A549 (cell line): ENCODE measurements around the gene CAMP.

Experiments
- CHD2 ChIP-seq: fragments of 150-350 bp; IDR thresholded peaks from 2 replicates; pipeline ENCODE4 v1.6.1; 2014; ENCODE audit warnings: low read length; ENCODE audit not compliant: partially characterized antibody
- CTCF ChIP-seq: fragments of >200 bp; sonication (Bioruptor Twin); formaldehyde crosslinking; IDR thresholded peaks from 3 replicates; pipeline ENCODE4 v1.5.1; 2016
- EP300 ChIP-seq, 2 experiments: fragments of >200 bp; sonication (Bioruptor Twin); formaldehyde crosslinking; IDR thresholded peaks; 2 replicates in 1 of 2; 3 replicates in 1 of 2; pipeline ENCODE4 v1.6.1; 2016 to 2017
- HES2 ChIP-seq: fragments of >200 bp; sonication (Bioruptor Twin); formaldehyde crosslinking; IDR thresholded peaks from 2 replicates; pipeline ENCODE4 v1.6.1; 2016
- MAFK ChIP-seq: fragments of 450-650 bp; IDR thresholded peaks from 2 replicates; pipeline ENCODE4 v1.6.1; 2014; ENCODE audit not compliant: partially characterized antibody
- RAD21 ChIP-seq, 2 experiments: fragments of >200 bp in 1 of 2; sonication (Bioruptor Twin) in 1 of 2; formaldehyde crosslinking in 1 of 2; IDR thresholded peaks in 1 of 2; conservative IDR thresholded peaks in 1 of 2; 2 replicates in 1 of 2; 3 replicates in 1 of 2; pipeline ENCODE4 v1.6.1; 2012 to 2018; ENCODE audit warnings: inconsistent platforms in 1 of 2
- REST ChIP-seq: fragments of 200-600 bp; sonication (generic); IDR thresholded peaks from 2 replicates; pipeline ENCODE4 v1.6.1; 2016; ENCODE audit warnings: antibody characterized with exemption, mild to moderate bottlenecking, moderate library complexity
- RFX5 ChIP-seq: fragments of 450-650 bp; IDR thresholded peaks from 2 replicates; pipeline ENCODE4 v1.7.1; 2014; ENCODE audit warnings: antibody characterized with exemption, mild to moderate bottlenecking, moderate library complexity
- USF2 ChIP-seq: fragments of 450-650 bp; IDR thresholded peaks from 2 replicates; pipeline ENCODE4 v1.6.1; 2014; ENCODE audit warnings: antibody characterized with exemption

- TF ChIP-seq CHD2 = no peak
- TF ChIP-seq CTCF = no peak
- no peak for TF ChIP-seq HES2
- no peak for TF ChIP-seq USF2
- TF ChIP-seq EP300 (IDR thresholded peaks at IDR 0.05) = no peak
- TF ChIP-seq RFX5 = no peak
- TF ChIP-seq MAFK = no peak
- TF ChIP-seq RAD21 (conservative IDR thresholded peaks at IDR 0.05 in 1 of 2, IDR thresholded peaks at IDR 0.05 in 1 of 2) = no peak
- TF ChIP-seq REST = no peak
These were observed 2.5 kb upstream of the CAMP start for GRCh38 chr3:48220746-48221145.
